Fibroblast of pulmonary artery (primary cell): Measurements from ENCODE around the gene CHPF.

Experiments
- DNase-seq: peaks from one replicate; pipeline ENCODE4 v3.0.0-alpha.2; 2010; ENCODE audit warnings: low read depth
- H3K4me3 ChIP-seq: replicated peaks from 2 replicates; pipeline ENCODE4 v1.5.1; 2011; ENCODE audit warnings: low read depth, mild to moderate bottlenecking, control low read depth, low read length, moderate library complexity
- CTCF ChIP-seq: IDR thresholded peaks from 2 replicates; pipeline ENCODE4 v1.5.1; 2011; ENCODE audit warnings: mild to moderate bottlenecking, control low read depth, low read length, inconsistent platforms; ENCODE audit errors: missing control alignments

The CHPF gene

GRCh38 chr2:219527472-219527871 lies 16.1 kb downstream of the CHPF start:
- no peak overlapping the region for H3K4me3 ChIP-seq
- TF ChIP-seq CTCF = no peak
- no peak for DNase-seq

GRCh38 chr2:219527076-219527394 lies 16.6 kb downstream of the CHPF start:
- no peak for TF ChIP-seq CTCF
- no peak overlapping the region for H3K4me3 ChIP-seq
- DNase-seq = no peak

GRCh38 chr2:219526320-219527075 lies 17.1 kb downstream of the CHPF start:
- no peak overlapping the region for H3K4me3 ChIP-seq
- no peak for TF ChIP-seq CTCF
- no peak for DNase-seq

- no peak for DNase-seq
- no peak for TF ChIP-seq CTCF
- no peak overlapping the region for H3K4me3 ChIP-seq
These were observed 17.9 kb downstream of the CHPF start for GRCh38 chr2:219525533-219526232.

GRCh38 chr2:219524817-219525216 lies 18.8 kb downstream of the CHPF start:
- DNase-seq = no peak
- no peak overlapping the region for H3K4me3 ChIP-seq
- TF ChIP-seq CTCF = no peak

- H3K4me3 ChIP-seq = no peak overlapping the region
- no peak for DNase-seq
- TF ChIP-seq CTCF = no peak
These were observed 20.5 kb downstream of the CHPF start for GRCh38 chr2:219523031-219523671.
